ENCODE measurements around the gene MZF1.
"Not testable (repeated sequence)": the region's sequence is repeated elsewhere in the genome, so short reads cannot be mapped to it uniquely, and the experiment has no call there.

The MZF1 gene

DNA sequence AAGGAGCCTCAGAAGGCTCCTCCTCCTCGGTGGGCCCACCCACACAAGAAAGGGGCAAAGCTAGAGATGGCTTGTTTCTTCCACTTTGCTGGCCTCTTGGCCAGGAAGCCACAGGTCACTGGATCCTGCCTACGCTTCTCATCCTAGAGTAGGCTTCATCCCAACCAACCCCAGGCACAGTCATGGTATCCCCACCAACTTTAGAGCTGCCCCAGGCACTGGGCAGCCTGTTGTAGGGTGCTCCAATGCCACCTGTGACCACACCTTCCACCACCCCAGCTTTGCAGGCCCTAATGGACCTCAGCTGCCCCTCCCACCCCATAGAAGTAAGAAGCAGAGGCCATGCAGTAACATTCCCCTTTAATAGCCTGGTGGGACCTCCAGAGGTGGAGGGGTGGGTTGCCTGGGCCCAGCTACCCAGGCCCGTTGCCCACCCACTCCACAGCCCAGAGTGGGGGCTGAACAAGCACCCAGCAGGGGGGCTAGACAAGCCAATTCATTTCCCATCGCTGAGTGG lies 17.7 kb downstream of the MZF1 start:
- DNase-seq (ENCODE audit: low read depth): no peak

DNA sequence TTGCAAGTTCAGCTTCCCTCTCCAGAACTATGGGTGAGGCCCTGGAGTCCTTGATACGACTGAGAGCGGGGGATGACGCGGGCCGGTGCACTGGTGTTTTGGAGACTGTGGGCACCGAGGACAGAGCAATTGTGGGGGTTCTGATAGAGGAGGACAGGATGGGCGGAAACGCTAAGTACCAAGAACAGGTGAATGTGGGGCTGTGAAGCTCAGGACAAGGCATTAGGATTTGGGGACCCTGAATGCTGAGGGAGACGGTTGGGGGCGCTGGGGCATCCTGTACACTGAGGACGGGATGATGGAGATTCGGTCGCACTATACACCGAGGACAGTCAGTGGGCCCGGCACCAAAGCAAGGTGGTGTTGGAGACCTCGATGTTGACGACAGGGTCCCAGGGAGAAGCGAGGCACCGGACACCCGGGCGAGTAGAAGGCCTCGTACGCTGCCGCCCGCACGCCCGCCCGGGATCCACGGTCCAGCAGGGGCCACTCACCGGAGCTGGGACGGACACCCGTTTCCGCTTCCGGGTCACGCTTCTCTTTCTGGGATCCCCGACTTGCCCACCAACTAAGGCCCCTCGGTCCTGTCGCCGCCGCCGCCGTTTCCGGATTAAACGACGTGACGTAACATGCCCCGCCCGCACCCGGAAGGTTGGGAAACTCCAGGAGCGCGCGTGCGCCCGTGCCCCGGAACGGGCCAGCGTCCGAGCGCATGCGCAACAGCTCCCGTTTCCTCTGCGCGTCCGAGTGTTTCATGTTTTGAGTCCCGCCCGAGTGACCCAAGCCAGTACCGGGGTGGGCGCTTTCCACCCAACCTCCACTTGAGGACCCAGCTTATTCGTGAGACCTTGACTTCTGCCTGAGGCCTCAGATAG lies 18.4 kb downstream of the MZF1 start, which contains the start of gene CHMP2A:
Gene CHMP2A (minus strand): TSS at position 612 of the 875 bp plus-strand sequence. CDS start 893 bp downstream, outside the sequence.
- DNase-seq (ENCODE audit: low read depth): peak; percentile 96

DNA sequence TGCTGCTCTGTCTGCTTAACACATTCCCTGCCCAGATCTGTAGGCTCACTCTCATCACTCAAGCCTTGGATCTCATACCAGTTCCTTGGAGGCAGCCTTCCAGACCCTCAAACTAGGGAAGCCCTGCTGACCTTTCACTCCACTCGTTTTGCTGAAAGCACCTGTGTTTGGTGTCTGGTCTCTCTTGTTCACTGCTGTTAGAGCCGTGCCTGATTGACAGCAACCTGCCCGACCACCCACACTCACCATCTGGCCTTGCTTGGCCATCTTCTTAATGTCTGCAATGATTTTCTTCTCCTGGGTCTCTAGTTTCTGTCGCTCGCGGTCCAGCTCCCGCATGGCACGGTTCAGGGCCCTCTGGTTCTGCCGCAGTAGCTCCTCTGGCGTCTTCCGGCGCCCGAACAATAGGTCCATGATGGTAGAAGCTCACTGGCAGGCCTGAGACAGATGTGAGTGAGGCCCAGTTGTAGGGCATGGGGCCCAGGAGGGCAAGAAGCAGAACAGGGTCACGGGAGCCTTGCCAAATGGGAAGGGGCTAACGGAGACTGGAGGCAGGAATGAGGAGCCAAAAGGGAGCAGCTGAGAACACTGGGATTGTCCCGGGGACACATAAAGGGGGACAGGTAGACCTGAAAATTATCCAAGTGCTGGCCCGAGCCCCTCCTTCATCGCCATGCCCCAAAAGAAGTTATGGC lies 19.2 kb downstream of the MZF1 start:
- no peak for DNase-seq (ENCODE audit: low read depth)

DNA sequence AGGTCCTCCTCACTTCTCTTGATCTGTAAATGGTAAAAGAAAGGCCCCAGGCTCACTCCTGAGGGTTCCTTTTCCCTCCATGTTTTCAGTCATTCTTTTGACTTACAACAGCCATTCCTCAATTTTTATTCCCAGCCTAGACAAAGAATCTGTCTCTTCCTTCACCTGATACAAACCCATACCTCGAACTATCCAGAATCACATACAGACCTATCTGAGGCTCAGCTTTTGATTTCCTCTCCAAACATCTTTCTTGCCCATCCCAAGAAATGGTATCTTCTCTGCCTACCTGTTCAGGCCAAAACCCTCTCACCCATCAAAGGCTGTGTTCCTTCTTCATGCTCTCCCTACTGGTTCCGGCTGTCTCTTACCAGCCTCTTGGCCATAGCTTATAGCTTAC lies 20.5 kb downstream of the MZF1 start:
- DNase-seq (ENCODE audit: low read depth): no peak

DNA sequence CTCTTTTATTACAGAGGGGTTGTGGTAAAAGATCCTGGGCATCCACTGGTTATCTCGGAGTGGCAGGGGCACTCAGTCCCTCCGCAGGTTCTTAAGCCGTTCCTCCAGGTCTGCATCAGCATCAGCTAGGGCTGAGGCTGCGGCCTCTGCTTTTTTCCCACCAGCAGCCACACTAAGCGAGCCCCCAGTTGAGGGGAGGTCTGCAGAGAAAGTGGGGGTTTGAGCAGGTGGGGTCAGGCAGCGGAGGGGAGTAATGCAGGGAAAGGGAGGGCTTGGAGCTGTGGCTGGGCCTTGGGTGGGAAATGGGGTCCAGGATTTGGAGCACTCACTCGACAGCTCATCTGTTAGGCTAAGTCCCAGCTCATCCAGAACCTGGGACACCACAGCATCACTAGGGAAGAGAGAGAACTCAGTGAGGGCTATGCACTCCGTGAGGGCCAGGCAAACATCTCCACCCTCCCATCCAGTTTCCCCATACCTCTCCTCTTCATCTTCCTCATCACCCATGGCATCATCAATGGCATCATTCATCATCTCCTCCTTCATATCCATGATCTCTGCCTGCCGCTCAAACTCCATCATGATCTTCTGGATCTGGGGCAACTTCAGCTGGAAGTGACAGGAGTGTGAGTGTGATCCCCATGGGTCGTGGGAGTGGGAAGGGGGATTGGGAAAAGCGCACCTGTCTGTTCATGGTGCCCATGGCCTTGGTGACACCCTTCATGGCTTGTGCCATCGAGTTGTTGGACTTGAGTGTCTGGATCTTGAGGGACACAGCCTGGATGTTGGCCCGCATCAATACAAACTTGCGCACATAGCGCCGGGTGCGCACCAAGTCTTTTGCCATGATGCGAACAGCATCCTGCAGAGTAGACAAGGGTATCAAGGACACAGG lies 21.3 kb downstream of the MZF1 start:
- DNase-seq (ENCODE audit: low read depth): no peak

DNA sequence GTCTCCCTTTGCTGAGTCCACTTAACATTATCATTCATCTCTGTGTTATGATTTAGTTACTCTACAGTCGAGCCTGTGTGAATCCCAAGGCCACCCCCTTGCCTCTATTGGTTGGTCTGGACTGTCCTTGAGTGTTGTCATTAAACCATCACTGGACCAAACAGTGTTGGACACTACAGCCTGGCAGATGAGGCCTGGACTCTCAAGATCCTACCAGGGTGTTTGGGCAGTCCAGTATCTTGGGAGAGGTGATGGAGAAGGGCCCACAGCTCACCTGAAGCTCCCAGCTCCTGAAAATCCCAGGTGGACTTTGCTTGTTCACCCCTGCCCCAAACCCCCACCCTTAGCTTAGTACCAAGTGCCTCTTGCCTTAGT lies 22.0 kb downstream of the MZF1 start:
- DNase-seq (ENCODE audit: low read depth): no peak

DNA sequence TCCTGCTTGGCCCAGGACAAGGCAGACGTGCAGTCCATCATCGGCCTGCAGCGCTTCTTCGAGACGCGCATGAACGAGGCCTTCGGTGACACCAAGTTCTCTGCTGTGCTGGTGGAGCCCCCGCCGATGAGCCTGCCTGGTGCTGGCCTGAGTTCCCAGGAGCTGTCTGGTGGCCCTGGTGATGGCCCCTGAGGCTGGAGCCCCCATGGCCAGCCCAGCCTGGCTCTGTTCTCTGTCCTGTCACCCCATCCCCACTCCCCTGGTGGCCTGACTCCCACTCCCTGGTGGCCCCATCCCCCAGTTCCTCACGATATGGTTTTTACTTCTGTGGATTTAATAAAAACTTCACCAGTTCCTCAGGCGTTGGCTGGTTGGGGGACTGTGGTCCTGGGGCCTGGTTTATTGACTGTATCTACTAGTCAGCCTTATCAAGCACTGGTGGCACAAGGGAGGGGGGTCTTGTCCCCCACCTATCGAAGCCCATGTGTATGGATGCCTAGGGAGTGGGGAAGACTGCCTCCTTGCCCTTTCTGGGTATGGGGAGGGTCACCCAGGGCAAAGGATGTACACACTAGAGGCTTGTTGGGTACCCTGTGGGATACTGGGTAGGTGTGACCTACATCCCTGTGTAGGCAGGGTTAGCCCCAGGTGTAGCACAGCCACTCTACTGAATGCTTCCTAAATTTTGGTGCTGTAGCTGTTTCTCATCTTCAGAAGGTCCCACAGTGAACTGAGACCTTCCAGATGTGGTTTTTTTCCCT lies 22.6 kb downstream of the MZF1 start:
- no peak for DNase-seq (ENCODE audit: low read depth)

DNA sequence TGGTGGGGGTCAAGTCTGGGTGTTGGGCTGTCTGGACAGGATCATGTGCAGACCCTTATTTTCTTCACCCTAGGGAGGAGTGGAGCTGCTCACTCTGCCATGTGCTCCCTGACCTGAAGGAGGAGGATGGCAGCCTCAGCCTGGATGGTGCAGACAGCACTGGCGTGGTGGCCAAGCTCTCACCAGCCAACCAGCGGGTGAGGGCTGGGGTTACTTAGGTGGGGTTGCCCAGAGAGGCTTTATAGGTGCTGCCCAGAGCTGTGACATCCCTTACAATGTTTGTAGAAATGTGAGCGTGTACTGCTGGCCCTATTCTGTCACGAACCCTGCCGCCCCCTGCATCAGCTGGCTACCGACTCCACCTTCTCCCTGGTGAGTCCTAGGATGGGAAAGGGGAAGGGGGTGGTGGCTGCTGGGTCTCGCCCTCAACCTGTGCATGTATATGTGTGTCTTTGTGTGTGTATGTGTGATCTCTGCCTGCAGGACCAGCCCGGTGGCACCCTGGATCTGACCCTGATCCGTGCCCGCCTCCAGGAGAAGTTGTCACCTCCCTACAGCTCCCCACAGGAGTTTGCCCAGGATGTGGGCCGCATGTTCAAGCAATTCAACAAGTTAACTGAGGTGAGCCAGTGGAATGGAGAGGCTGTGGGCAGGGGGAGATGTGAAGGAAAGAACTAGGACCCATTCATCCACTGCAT lies 23.3 kb downstream of the MZF1 start:
- DNase-seq (ENCODE audit: low read depth): no peak

DNA sequence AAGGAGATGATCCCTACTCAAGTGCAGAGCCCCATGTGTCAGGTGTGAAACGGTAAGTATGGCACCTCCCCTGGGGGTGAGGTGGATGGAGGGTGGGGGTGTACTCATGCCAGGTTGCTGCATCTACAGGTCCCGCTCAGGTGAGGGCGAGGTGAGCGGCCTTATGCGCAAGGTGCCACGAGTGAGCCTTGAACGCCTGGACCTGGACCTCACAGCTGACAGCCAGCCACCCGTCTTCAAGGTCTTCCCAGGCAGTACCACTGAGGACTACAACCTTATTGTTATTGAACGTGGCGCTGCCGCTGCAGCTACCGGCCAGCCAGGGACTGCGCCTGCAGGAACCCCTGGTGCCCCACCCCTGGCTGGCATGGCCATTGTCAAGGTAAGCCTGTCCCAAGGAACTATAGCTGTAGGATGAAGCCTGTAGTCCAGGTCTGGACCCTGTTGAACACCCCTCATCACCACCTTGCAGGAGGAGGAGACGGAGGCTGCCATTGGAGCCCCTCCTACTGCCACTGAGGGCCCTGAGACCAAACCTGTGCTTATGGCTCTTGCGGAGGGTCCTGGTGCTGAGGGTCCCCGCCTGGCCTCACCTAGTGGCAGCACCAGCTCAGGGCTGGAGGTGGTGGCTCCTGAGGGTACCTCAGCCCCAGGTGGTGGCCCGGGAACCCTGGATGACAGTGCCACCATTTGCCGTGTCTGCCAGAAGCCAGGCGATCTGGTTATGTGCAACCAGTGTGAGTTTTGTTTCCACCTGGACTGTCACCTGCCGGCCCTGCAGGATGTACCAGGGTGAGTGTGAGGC lies 24.1 kb downstream of the MZF1 start:
- DNase-seq (ENCODE audit: low read depth): no peak

DNA sequence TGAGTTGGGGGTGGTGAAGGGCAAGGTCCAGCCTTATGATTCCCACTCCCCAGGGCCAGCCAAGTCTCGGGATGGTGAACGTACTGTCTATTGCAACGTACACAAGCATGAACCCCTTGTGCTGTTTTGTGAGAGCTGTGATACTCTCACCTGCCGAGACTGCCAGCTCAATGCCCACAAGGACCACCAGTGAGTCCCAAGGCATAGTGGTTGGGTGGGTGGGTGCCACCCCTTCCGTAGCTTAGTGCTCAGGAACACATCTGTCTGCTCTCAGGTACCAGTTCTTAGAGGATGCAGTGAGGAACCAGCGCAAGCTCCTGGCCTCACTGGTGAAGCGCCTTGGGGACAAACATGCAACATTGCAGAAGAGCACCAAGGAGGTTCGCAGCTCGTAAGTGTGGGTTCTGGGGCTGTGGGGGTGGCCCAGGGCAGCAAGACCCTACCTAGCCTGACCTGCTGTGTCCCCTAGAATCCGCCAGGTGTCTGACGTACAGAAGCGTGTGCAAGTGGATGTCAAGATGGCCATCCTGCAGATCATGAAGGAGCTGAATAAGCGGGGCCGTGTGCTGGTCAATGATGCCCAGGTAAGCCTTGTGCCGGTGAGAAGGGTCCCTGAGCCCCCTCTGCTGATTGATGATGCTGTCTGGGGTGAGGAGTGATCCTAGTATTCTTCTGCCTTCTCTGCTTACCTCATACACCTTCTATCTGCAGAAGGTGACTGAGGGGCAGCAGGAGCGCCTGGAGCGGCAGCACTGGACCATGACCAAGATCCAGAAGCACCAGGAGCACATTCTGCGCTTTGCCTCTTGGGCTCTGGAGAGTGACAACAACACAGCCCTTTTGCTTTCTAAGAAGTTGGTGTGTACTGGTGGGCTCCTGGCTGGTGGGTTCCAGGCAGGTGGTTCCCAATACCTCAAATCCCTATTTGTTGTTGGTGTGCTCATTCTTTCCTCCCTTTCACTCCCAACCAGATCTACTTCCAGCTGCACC lies 25.5 kb downstream of the MZF1 start:
- DNase-seq (ENCODE audit: low read depth): no peak

DNA sequence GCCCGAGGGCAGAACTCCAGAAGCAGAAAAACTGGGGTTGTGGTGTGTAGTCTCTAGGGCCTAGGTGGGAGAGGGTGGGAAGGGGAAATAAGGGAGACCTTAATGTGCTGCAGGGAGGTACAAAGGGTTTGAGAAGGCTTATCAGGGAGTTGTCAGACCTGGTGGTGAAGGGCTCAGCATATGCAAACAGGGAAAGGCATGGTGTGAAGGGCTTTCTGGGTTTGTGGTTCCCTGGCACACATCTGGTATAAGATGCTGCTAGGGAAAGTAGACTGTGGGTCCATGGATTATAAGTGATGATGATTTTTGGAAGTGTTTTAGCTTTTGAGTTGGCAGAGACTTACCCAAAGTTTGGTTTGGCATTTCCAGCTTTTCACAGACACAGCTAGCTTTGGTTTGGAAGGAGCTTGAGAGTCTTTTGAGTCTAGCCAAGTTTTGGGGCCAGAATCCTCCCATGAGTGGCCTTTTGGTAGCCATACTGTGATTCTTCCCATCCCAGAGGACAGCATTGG lies 27.1 kb downstream of the MZF1 start:
- no peak for DNase-seq (ENCODE audit: low read depth)

DNA sequence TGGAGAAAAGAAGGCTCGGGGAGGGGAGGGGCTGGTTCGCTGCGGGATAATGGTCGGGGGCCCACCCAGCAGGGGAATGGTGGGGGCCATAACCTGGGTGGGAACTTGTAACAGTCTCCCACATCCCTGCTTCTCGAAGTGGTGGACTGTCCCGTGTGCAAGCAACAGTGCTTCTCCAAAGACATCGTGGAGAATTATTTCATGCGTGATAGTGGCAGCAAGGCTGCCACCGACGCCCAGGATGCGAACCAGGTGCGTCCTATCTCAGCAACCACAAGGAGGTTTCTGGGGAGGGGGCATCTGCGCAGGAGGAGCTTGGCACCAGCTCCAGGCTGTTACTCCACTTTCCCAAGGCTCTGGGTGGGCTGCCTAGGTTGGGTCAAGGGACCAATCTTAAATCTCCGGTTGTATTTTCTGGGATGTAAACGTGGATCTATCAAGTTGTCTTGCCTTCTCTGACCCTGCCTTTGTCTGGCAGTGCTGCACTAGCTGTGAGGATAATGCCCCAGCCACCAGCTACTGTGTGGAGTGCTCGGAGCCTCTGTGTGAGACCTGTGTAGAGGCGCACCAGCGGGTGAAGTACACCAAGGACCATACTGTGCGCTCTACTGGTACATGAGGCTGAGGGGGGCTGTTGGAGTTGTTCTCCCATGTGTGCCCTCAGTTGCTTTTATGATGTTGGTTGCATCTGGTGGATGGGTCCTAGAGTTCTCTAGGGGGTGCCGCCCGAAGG lies 27.7 kb downstream of the MZF1 start:
- peak; percentile 25 for DNase-seq (ENCODE audit: low read depth)

DNA sequence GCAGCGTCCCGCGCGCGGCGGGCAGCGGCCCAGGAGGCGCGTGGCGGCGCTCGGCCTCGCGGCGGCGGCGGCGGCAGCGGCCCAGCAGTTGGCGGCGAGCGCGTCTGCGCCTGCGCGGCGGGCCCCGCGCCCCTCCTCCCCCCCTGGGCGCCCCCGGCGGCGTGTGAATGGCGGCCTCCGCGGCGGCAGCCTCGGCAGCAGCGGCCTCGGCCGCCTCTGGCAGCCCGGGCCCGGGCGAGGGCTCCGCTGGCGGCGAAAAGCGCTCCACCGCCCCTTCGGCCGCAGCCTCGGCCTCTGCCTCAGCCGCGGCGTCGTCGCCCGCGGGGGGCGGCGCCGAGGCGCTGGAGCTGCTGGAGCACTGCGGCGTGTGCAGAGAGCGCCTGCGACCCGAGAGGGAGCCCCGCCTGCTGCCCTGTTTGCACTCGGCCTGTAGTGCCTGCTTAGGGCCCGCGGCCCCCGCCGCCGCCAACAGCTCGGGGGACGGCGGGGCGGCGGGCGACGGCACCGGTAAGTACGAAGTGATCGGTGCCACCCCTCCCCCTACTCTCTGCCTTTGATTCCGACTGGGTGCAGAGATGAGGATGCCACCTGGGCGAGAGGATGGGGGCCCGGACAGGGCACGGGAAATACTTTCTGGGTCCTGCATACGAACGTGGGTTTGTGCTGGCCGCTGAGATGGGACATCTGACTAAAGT lies 28.4 kb downstream of the MZF1 start:
- peak; percentile 55 for DNase-seq (ENCODE audit: low read depth)

DNA sequence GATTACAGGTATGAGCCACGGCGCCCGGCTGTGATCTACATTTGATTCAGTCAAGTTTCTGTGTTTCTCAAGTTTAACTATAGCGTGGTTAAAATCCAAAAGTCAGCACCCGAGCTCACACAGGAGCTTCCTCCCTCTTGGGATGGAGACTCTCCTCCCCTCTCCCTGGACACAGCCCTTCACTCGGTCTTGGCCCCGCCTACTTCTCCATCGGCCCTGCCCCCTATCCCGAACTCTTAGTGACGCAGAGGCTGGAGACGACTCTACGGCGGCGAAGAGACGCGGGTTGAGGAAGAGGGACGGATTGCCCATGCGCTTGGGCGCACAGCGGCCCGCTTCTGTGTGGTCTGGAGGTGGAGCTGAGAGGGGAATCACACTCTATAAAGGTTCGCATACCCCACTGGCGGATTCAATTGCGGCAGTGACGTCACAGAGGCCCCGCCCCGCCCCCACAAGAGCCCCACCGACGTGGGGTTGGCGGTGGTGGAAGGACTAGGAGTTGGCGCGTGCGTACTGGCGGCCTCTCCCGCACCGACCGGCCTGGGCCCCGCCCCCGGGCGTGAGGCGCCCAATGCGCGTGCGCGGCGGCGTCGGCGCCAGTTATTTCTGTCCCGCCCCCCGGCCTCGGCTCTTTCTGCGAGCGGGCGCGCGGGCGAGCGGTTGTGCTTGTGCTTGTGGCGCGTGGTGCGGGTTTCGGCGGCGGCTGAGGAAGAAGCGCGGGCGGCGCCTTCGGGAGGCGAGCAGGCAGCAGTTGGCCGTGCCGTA lies 29.1 kb downstream of the MZF1 start, which contains the start of gene TRIM28:
Gene TRIM28 (plus strand): TSS at position 239 of the 765 bp plus-strand sequence. CDS start 694 bp downstream, outside the sequence.
- DNase-seq (ENCODE audit: low read depth): peak; percentile 99

DNA sequence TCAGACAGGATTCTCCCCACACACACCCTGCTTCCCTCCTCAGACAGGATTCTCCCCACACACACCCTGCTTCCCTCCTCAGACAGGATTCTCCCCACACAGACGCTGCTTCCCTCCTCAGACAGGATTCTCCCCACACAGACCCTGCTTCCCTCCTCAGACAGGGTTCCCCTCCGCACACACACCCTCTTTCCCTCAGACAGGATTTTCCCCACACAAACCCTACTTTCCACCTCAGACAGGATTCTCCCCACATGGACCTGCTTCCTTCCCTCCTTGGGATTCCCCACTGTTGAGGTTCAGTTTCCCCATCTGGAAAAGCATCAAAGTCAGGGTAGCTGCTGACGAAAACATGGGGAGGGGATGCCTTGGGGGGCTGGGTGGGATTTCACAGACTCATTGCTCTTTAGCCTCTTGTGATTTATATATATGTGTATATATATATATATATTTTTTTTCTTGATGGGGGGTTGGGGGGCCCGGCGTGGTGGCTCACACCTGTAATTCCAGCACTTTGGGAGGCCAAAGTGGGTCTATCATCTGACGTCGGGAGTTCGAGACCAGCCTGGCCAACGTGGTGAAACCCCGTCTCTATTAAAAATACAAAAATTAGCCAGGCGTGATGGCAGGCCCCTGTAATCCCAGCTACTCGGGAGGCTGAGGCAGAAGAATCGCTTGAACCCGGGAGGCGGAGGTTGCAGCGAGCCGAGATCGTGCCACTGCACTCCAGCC lies 30.3 kb downstream of the MZF1 start:
- DNase-seq (ENCODE audit: low read depth): not testable (repeated sequence)
